NK-92 (cell line): ENCODE results near the gene RELA.
"Not testable (repeated sequence)": the region's sequence is repeated elsewhere in the genome, so short reads cannot be mapped to it uniquely, and the experiment has no call there.

Source experiments
- DNase-seq: peaks from one replicate; lab custom pipeline; 2025; ENCODE audit not compliant: unreplicated experiment; lab: John Stamatoyannopoulos, UW

Gene RELA

DNA sequence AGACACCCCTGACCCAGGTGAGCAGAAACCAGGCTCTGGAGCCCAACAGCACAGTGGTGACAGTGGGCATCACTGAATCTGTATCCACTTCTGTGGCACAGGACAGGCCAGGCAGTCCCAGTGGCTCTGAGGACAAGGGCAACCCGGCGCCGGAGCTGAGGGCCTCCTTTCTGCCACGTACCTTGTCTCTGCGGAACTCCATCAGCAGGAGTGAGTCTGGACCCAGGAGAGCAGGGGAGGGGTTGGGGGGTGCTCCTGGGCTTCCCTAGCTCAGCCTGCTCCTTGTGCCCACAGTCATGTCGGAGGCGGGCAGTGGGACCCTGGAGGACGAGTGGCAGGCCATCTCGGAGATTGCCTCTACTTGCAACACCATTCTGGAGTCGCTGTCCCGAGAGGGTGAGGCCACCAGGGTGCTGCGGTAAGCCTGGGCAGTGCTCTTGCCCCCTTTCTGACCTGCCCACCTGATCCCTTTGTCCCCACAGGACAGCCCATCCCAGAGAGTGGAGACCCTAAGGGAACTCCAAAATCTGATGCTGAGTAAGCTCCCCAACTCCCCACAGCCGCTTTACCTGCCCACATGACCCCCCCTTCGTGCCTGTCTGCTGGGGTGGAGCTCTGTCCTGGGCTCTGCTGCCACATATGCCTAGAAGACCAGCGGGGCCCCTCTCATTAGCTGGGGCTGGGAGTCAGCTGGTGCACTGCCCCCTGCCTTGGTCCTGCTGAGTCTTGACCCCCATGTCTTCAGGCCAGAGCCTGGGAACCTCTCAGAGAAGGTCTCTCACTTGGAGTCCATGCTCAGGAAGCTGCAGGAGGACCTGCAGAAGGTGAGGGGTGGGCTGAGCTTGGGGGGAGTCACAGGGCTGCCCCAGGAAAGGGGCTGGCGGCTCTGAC, 12.8 kb downstream of the RELA start:
- no peak for DNase-seq

DNA sequence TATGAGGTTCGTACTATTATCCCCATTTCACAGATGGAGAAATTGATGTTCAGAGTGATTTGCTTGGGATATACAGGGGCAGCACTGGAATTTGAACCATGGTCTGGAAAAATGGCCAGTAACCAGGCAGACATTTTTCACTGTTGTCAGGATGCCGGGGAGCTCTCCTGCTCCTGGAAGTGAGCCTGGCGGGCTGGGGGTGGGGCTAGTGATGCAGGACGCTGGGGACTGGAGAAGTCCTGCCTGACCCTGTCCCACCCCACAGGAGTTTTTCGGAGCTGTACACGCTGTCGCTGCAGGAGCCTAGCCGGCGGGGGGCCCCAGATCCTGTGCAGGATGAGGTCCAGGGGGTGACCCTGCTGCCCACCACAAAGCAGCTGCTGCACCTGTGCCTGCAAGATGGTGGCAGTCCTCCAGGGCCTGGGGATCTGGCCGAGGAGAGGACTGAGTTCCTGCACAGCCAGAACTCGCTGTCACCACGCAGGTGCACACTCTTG, 13.7 kb downstream of the RELA start:
- DNase-seq = no peak

DNA sequence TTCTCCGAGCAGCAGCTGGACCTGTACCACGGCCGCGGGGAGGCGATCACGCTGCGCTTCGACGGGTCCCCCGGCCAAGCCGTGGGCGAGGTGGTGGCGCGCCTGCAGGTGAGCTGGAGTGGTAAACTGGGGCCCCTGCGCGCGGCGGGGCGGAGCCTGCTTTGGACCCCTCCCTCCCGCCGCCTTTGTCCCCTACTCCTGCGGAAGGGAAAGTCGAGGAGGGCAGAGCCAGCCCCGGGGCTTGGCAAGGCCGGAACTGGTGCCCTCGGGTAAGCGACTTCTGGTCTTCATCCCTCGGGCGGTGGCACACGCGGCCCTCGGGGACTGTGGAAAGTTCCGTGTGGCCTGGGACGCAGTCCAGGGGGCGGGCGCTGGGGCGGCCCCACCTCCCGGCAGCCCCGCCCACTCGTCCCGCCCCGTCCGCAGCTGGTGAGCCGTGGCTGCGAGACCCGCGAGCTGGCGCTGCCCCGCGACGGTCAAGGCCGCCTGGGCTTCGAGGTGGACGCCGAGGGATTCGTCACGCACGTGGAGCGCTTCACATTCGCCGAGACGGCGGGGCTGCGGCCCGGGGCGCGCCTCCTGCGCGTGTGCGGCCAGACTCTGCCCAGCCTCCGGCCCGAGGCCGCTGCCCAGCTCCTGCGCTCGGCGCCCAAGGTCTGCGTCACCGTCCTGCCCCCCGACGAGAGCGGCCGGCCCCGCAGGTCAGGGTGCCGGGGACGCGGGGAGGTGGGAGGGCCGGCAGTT, 15.6 kb downstream of the RELA start:
- no peak for DNase-seq

DNA sequence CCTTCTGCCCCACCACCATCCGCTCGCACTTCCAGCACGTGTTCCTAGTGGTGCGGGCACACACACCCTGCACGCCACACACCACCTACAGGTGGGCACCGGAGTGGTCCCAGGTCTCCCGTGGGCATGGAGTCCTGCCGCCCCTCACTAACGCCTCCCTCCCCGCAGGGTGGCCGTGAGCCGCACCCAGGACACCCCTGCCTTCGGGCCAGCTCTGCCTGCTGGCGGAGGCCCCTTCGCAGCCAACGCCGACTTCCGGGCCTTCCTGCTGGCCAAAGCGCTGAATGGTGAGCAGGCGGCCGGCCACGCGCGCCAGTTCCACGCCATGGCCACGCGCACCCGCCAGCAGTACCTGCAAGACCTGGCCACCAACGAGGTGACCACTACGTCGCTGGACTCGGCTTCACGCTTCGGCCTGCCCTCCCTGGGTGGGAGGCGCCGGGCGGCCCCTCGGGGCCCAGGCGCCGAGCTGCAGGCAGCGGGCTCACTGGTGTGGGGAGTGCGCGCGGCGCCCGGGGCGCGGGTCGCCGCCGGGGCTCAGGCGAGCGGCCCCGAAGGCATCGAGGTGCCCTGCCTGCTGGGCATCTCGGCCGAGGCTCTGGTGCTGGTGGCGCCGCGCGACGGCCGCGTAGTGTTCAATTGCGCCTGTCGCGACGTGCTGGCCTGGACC, 16.3 kb downstream of the RELA start:
- no peak for DNase-seq

DNA sequence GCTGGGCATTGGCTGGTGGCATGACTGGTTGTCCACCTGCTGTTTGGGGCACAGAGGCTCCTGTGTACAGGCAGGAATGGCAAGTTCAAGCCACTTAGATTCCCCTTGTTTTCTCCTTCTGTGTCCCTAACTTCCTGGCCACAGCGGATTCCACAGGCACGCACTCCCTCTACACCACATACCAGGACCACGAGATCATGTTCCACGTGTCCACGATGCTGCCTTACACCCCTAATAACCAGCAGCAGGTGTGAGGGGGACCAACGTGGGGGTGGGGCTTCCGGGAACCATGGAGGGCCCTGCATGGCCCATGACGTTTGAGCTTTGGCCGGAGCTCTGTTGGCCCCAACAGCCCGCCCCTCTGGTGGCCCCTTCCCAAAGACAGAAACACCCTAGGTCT, 17.0 kb downstream of the RELA start:
- no peak for DNase-seq

DNA sequence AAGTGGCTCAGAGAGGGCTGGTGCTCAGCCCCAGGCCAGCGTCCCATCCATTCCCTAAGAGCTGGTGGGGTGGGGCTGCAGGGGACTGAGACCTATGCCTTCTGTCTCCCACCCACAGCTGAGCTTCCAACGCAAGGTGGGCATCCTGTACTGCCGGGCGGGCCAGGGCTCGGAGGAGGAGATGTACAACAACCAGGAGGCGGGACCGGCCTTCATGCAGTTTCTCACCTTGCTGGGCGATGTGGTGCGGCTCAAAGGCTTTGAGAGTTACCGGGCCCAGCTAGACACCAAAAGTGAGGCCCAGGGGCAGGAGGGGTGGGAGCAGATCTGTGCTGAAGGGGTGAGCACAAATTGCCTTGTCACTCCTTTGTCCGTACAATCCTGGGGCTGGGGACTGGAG, 17.9 kb downstream of the RELA start:
- no peak for DNase-seq

DNA sequence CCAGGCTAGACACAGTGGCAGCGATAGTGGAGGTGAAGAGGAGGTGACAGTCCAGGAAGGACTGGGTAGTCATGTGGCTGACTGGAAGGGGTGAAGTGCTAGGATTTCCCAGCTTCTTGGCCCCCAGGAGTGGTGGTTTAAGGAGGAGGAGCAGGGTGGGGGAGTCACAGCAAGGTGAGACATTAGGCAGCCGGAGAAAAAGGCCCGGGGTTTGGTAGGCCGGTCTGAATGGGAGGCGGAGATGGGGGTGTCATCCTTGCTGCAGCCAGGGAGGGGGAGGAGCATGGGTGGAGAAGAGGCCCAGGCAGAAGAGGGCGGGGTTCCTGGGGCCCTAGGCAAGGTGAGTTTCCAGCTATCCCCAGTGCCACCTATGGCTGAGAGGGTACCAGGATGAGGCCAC, 18.7 kb downstream of the RELA start:
- no peak for DNase-seq

DNA sequence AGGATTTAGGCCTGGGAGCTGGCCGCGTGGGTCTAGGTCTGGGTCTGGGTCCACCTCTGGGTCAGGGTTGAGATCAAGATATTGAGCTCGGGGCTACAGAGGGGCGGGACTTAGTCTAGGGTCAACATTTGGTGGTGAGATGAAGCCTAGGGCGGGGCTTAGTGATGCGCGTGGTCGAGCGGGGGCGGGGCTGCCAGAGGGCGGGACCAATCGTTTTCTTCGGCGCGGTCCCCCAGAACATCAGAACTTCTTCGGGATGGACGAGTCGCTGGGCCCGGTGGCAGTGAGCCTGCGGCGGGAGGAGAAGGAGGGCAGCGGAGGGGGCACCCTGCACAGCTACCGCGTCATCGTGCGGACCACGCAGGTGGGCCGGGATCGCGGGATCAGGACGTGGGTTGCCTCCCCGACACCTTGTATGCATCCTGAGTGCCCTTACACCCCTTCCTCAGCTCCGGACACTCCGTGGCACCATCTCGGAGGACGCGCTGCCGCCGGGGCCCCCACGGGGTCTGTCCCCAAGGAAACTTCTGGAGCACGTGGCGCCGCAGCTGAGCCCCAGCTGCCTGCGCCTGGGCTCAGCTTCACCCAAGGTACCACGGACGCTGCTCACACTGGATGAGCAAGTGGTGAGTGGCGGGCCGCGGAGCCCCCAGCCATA, 20.6 kb downstream of the RELA start:
- DNase-seq = no peak

DNA sequence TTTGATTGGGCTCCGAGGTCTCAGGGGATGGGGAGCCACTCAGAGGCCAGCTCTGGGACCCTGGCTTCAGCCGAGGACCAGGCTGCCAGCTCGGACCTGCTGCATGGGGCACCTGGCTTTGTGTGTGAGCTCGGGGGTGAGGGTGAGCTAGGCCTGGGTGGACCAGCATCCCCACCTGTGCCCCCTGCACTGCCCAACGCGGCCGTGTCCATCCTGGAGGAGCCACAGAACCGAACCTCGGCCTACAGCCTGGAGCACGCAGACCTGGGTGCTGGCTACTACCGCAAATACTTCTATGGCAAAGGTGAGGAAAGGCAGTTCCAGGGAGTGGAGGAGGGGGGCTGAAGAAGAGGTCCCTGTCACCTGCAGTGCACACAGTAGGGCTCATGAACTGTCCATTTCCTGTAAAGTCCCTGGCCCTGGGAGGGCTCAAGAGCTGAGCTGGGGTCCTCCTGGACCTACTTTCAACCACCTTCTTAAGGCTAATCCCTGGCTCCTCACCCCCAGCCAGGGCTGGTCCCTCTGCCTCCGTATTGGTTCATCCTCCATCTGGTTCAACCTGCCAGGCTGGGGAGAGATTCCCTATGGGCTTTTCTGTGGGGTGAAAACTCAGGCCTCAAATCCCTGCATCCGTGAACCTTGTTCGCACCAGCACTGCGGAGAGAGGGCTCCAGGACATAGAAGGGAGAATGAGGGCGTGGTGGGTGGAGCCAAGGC, 21.3 kb downstream of the RELA start:
- no peak for DNase-seq

DNA sequence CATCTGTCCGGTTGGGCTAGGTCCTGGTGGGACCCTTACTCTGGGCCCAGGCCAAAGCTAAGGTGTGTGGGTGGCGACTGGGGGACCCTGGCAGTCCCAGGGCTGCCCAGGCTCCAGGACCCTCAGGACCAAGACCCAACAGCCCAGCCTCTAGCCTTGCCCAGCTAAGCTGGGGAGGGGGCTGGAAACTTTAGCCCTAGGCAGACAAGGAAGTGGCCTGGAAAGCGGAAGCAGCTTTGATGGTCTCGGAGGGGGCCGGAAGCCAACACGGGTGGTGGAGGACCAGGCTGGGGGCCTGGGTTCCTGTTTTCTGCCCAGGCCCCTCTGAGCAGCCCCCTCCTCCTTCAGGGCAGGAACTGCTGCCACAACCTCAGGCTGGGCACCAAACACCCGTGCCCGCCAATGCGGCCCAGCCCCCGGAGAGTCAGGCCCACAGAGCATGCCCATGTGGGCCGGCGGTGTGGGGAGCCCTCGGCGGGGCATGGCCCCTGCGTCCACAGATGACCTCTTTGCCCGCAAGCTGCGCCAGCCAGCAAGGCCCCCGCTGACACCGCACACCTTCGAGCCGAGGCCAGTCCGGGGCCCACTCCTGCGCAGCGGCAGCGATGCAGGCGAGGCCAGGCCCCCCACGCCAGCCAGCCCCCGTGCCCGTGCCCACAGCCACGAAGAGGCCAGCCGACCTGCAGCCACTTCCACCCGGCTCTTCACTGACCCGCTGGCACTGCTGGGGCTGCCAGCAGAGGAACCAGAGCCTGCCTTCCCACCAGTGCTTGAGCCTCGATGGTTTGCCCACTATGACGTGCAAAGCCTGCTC, 22.0 kb downstream of the RELA start:
- DNase-seq = no peak

DNA sequence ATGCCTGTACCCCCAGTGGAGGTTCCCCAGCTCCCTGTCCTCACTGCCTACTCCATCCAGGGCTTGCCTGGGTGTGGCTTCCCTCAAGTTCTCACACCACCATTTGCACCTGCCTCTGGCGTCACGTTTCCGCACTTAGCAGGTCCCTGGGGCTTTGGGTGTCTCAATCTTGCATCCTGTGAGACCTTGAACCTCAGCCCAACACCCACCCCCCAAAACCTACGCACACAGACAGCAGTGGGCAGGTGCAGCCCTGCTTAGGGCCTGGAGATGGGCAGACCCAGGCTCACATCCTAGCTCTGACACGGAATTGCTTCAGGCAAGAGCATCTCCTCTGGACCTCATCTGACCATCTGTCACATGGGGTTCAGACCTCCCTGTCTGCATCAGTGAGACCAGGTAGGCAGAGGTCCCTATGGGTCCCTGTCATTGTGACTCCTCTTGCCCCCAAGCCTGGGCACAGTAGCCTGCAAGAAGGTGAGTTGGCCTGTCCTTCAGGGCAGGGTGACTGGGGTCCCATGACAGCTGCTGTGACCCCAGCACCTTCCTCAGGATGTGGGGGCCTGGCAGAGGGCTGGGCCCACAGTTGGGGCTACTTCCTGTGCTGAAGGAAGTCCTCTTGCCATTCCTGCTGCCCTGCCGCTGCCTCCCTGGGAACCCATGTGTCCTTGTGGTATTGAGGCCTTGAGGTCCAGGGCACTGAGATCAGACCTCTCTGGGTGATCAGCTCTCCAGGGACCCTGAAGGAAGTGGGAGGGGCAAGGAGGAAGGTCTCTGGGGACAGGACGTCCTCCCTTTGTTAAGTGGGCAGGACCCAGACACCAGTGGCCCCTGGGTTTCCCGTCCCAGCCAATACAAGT, 22.9 kb downstream of the RELA start:
- DNase-seq = no peak

DNA sequence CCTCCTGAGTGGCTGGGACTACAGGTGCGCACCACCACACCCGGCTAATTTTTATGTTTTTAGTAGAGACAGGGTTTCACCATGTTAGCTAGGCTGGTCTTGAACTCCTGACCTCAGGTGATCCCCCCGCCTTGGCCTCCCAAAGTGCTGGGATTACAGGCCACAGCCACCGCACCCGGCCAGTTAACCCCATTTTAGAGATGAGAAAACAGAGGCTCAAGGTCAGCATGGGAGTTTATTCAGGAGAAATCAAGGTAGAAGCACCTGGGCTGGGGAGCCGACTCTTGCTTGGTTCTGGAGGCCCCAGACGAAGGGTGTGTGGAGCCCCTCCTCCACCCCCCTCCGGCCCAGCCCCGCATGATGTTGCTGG, 23.5 kb downstream of the RELA start:
- DNase-seq = not testable (repeated sequence)

DNA sequence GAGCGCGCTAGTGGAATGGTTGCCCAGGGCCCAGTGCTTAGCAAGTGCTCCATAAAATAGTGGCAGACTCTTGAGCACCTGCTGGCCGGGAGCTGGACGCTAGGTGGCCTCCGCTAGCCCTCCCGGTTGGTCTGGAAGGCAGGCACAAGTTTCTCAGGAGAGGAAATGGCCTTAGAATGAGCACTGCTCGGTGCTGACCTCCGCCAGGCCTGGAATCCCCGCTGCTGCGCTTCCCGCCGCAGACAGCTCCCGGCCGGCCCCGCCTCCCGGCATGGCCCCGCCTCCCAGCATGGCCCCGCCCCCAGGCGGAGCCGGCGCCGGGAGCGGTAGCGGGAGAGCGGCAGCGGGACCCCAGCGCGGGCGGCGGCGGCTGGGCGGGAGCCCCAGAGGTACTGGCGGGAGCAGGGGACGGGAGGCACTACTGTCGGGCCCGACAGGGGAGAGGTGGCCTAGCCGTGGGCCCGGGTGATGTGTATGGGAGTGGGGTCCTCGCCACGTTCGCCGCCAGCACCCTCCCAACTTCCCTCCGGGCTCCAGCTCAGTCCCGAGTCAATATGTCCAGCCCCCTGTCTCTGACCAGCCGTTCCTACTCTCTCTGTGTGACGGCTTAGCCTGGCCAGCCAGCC, 24.8 kb downstream of the RELA start, which contains the start of gene SIPA1:
TSS of gene SIPA1 (plus strand) at position 308 of the 626 bp plus-strand sequence. CDS start 2,821 bp downstream, outside the sequence.
- DNase-seq = no peak

DNA sequence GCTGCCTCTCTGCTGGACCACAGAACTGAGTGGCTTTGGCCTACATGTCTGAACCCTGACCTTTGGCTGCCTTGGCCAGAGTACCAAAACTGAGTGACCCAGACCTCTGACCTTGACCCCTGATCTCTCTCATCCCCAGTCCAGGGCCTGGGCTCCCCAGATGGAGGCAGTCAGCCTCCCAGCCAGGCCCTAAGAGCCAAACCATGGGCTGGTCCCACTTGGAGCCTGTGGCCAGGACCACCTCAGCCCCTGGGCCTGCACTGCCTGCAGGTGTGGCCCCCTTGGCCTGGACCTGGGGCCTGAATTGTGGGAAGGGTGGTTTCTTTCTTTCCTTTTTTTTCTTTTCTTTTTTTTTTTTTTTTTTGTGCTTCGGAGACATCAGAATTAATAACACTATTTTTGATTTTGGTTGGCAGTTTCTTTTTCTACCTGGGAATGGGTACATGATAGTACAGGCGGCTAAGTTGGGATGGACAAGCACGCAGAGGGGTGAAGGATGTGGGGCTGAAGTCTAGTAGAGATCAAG, 25.6 kb downstream of the RELA start:
- no peak for DNase-seq

DNA sequence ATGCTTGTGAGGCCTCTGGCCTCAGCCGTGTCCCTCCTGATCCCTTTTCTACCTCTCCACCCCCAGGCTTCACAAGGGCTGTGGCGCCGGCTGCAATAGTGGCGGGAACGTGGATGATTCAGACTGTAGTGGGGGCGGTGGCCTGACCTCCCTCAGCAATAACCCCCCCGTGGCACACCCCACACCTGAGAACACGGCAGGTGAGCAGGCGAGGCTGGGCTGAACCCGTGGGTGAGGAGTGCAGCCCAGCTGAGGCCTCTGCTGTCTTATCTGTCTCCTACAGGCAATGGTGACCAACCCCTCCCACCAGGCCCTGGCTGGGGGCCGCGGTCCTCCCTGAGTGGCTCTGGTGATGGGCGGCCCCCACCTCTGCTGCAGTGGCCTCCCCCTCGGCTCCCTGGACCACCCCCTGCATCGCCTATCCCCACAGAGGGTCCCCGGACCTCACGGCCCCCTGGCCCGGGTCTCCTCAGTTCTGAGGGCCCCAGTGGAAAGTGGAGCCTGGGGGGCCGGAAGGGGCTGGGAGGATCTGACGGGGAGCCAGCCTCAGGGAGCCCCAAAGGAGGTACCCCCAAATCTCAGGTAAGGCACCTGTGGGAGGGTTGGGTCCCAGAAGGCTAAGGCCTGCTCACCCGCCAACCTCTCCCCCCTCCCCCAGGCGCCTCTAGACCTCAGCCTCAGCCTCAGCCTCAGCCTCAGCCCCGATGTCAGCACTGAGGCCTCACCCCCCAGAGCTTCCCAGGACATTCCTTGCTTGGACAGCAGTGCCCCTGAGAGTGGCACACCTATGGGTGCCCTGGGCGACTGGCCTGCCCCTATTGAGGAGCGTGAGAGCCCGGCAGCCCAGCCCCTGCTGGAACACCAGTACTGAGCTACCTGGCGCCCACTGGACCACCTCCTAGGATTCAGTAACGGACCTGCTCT, 26.3 kb downstream of the RELA start:
- no peak for DNase-seq

DNA sequence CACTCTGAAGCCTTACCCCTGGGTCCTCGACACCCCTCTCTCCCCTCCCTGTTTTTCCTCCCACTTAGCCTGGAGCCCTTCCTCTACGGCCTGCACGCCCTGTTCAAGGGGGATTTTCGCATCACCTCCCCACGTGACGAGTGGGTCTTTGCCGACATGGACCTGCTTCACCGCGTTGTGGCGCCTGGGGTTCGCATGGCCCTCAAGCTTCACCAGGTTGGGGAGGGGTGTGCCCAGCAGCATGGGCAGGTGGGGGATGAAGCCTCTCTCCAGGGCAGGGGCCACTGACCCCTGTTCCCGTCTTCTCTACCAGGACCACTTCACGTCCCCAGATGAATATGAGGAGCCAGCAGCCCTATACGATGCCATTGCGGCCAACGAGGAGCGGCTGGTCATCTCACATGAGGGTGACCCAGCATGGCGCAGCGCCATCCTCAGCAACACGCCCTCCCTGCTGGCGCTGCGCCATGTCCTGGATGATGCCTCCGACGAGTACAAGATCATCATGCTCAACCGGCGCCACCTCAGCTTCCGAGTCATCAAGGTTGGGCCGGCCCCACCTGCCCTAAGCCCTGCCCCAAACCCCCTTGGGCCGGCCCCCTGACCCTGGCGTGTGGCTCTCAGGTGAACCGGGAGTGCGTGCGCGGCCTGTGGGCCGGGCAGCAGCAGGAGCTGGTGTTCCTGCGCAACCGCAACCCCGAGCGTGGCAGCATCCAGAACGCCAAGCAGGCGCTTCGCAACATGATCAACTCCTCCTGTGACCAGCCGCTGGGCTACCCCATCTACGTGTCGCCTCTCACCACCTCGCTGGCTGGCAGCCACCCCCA, 27.6 kb downstream of the RELA start:
- DNase-seq = no peak
